NCI-H1048 (cell line): Measurements from ENCODE around the gene HEXIM1.
"Not testable (repeated sequence)": the region's sequence is repeated elsewhere in the genome, so short reads cannot be mapped to it uniquely, and the experiment has no call there.

Source experiments
- DNase-seq: peaks from one replicate; lab custom pipeline; 2025; lab: John Stamatoyannopoulos, UW

HEXIM1 gene

DNA sequence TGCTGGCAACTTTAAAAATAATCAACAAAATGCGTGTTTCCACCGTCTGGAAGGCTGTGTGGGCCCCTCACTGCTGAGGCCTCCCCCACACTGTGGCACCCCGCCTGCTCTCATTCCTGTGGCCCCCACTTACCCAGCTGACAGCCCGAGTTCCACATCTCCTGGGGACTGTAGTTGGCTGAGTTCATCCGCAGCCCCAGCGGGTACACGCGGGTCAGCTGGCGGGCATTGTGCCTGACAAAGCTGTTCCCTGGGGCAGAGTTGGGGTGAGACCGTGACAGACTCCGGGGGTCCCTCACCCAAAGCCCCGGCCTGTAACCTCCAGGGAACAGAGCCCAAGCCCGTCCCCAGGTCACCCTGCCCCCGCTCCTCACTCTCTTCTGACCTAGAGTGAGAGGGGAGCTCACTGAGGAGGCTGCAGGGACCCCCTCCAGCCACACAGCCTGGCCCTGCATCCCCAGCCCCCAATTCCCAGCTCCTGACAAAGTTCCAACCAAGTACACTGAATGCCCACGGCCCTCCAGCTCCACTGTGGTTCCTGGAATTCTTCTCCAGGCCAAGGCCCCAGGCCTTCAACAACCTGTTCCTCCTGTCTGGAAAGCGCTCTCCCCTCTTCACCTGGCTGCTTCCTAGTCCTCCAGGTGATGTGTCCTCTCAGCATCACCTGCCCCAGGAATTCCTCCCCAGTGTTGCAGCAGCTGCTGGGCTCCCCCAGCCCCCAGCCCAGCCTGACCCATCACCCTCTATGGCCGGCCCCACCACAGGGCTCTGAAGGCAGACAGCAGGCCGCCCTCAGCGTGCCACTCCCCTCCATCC lies 34.0 kb upstream of the HEXIM1 start:
- no peak for DNase-seq

DNA sequence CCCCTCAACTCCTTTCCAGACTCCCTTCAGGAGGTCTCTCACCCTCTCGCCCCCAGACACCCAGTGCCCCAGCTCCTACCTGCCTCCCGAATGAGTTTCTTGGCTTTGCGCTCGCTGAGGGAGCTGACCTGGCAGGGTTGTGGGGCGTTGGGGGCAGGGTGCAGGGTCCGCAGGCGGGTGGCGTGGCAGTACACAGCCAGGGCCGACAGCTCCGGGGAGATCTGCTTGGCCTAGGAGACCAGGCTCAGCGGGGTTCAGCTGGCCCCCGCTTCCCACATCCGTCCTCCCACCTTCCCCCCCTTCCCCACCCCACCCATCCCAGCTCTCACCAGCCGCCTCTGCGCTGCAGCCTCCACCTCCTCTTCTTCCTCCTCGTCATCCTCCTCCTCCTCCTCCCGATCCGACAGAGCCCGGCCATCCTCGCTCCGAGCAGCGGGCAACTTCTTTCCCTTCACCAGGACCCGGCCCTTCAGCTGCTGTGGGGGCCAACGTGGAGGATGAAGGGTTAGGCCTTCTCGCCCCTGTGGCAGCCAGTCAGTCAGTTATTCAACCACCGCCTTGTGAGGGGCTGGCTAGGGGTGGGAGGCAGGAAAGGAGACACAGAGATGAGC lies 33.2 kb upstream of the HEXIM1 start:
- DNase-seq = no peak

DNA sequence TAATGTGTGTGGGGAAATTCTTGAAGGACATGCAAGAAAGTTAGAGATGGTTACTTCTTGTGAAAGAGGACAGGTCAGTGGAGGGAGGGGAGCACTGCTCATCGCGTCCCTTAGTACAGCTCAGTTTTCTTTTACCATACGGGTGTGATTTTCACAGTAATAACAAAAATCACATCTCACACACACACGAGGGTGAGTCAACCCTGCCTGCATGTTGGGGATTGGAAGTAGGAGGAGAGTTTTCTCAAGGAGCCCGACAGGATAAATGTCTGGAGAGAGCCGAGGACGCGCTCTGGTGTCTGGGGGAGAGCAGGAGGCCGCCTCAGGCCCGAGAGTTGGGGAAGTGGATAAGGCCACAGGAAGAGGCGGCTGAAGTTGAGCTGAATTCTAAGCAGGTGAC lies 32.4 kb upstream of the HEXIM1 start:
- DNase-seq = no peak

DNA sequence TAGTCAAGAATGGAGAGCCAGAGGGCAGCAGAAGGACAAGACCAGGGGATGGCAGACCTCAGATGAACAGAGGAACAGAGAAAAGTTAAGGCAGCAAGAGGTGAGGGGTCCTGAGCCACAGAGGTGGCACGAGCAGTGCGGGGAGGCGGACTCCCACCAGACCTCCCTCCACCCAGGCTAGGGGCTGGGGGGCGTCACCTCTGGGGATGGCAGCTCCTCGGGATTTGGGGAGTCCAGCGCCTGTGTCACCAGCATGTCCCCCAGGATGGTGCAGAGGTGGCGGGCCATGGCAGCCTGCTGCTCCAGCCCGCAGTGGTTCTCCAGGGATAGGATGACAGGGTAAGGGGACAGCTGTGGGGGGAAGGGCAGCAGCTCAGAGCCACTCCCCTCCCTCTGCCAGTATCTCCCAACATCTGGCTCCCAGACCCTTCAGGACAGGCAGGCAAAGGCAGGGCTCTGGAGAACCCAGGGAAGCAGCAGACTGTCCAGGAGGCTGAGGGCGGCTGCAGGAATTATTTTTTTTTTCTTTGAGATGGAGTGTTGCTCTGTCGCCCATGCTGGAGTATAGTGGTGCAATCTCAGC lies 31.8 kb upstream of the HEXIM1 start:
- no peak for DNase-seq

DNA sequence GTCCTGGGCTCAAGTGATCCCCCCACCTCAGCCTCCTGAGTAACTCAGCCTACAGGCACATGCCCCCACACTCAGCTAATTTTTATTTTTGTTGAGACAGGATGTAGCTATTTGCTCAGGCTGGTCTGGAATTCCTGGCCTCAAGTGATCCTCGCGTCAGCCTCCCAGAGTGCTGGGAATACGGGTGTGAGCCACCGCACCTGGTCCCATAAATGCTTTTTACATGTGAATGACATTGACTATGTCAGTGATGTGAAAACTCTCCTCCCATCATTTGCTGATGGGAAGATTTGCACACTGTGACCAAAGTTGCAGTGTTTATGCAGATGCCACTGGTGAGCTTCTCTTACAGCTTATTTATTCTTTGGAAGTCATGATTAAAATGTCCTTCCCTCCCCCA lies 30.9 kb upstream of the HEXIM1 start:
- DNase-seq = no peak

DNA sequence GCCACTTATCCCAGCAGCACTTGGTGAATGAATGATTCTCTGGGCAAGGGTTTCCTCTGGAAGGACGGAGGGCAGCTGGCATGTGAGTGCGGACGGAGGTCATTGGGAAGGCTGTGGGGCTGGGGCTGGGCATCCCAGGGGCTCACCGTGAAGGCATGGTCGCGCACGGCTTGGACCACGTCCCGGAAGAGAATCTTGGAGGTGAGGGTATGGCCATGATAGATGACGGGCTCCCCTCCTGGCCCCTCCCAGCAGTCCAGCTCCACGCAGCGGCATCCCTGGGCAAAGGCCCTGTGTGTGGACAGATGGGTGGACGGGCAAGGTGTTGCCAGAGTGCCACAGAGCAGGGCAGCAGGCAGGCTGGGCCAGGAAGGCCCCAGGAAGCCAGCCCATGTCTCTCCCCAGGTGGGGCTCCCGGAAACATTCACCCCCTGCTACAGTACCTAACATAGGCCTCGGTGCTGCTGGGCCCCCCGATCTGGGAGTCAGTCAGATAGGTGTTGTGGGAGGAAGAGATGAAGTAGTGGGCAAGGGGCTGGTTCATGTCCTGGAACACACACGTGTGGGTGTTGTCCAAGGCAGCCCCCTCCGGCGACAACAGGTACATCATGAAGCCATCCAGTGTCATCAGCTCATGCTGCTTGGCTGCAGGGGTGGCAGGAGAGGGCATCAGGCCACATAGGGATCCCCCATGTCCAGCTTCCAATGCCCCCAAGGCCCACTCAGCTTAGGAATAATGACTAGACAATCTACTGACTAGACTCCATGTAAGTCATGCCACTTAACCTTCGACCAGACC lies 30.2 kb upstream of the HEXIM1 start:
- DNase-seq = no peak

DNA sequence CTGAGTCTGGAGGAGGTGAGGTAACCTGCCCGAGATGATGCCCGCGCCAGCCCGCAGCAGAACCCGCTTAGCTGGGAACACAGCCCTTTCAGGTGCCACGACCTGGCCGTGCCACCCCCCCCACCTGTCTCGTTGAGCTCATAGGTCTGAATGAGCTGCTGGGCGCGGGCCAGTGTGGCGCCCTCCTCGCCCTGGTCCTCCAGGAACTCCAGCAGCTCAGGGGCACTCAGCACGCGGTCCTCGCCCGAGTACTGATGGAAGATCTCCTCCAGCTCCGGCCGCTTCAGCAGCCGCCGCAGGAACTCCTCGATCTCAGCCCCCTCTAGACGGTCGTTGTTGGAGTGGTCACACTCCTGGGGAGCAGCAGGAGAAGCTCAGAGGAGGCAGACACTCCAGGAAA lies 29.6 kb upstream of the HEXIM1 start:
- no peak for DNase-seq

DNA sequence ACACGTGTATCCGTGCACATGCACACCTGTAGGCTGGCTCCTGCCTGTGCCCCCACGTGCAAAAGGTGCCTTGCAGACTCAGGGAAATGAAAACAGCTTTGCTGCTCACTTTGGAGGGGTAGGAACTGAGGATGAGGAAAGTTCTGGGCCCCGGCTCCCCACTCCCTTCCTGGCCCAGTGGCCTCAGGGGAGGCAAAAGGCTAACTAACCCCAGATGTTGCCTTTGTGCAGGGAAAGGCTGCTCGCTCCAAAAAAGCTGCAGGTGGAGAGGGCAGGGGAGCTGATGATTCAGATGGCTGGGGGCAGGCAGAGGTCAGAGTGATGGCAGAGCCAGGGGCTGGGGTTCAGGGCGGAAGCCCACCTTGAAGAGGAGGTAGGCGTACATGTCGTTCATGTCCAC lies 28.3 kb upstream of the HEXIM1 start:
- DNase-seq = no peak

DNA sequence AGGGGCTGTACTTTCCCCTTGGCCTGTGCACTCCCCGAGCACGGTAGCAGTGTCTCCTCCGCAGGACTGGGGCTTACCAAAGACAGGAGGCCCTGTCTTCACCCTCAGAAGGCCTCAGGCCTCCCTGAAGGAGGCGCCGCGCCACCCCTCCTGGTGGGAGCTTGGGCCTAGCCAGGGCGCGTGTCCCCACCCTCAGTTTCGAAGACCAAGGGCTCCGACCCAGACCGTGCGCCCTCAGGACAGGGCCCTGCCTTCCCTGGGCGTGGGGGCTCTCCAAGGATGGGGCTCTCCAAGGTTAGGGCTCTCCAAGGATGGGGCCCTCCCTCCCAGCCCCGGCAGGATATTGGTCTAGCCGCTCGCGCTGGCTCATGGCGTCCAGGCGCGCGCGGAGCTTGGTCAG lies 27.7 kb upstream of the HEXIM1 start:
- DNase-seq = no peak

DNA sequence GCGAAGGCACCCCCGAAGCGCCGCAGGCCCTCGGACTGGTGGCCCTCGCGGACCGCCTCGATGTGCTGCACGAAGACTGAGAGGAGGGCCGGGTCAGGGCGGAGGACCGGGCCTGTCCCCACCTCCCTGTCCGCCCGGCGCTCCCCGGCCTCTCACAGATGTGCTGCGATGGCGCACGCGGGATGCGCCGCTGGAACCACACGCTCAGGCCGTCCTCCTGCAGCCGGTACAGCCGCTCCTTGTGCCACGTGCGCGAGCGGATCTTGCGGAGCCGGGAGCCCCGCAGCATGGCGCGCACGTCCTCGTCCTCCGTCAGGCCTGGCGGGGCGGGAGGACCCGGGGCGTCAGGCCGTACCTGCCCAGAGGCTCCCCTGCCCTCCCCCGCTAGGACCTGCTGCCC lies 27.2 kb upstream of the HEXIM1 start:
- DNase-seq = no peak

DNA sequence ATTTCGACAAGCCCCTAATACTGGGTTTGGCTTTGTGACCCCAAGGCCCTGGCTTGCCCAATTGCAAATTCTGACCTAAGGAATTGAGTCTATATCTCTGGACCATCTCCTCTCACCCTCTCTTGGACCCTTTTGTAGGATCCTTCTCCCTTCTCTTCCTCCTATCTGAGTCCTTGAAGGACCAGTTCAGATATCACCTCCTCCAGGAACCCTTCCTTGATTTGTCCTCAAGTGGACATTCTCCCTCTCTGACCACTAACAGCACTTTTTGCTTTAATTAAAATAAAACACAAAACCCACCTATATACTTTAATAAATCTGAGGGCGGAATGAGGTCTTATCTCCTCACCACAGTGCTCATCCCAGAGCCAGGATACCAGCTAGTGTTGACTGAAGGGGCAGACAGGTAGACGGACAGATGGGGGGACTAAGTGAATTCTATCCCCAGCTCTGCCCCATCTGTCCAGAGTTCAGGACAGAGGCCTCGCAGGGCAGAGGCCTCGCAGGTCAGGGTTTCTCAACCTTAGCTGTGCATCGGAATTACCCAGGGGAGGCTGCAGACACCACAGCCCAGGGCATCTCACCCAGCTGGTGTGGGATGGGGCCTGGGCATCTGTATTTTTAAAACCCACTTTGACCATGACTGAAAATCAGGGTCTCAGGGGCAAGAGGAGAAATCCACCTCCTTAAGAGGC lies 25.1 kb upstream of the HEXIM1 start:
- no peak for DNase-seq

DNA sequence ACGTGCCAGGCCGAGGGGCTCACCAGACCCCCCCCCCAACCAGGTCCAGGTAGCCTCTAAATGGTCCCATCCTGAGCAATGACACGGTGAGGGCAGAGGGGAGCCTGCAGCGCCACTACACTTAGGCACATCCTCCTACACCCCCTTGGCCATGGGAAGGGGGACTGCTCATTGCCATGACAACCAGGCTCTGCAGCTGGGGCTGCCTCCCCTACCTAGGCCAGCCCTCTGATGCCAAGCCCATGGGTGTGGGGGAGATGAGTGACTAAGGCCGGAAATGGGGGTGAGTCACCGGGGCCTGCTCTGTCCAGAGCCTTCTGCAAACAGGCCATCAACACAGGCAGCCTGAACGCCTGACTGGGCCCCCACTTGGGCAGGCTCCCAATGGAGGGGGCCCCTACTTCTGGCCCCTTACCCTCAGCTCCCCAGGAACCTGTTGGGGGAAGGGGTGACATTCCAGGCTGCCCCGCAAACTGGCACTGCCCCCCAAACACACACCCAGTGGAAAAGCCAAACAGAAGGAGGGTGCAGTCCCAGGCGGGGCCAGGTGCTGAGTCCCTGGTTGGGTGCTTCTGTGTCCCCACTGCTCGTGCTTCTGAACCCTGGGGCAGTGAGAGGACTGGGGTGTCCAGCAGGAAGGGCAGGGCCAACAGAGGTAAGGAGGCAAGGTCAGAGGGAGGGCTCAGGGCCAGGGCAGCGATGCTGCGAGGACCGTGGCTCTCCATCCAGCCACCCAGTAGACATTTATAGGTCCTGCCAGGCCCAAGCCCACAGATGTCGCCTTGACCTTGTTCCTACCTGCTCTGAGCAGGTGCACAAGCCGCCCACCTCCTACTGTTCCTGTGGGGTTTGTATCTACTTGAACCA lies 24.1 kb upstream of the HEXIM1 start:
- no peak for DNase-seq

DNA sequence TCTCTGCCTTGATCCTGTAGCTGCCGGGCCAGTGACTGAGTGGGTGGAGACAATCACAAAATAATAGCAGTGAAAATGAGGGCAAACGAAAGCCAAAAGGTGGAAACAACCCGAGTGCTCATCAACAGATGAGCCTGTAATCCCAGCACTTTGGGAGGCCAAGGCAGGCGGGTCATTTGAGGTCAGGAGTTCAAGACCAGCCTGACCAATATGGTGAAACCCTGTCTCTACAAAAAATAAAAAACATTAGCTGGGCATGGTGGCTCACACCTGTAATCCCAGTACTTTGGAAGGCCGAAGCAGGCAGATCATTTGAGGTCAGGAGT lies 23.5 kb upstream of the HEXIM1 start:
- not testable (repeated sequence) for DNase-seq

DNA sequence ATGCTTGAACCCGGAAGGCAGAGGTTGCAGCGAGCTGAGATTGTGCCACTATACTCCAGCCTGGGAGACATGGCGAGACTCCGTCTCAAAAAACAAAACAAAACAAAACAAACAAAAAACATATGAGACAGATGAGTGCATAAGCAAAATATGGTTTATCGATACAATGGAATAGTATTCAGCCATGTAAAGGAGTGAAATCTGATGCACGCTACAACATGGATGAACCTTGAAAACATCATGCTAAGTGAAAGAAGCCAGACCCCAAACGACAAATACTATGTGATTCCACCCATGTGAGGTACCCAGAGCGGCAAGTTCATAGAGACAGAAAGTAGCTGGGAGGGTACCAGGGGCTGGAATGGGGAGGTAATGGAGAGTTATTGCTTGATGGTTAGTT lies 22.8 kb upstream of the HEXIM1 start:
- DNase-seq = no peak

DNA sequence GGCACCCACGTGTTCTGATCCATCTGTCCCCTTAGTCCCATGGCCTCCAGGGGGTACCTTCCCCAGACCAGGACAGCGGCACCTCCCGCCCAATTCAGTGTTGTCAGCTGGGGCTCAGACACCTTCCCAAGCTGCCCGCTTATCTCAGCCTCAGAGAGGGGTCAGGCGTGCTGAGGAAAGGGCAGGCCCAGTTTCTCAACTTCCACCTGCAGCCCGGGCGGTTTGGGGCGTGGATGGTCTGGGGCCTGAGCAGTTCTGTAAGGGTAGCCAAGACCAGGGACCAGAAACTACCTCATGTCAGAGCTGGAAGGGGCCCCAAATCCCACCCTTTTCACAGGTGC lies 21.1 kb upstream of the HEXIM1 start:
- no peak for DNase-seq

DNA sequence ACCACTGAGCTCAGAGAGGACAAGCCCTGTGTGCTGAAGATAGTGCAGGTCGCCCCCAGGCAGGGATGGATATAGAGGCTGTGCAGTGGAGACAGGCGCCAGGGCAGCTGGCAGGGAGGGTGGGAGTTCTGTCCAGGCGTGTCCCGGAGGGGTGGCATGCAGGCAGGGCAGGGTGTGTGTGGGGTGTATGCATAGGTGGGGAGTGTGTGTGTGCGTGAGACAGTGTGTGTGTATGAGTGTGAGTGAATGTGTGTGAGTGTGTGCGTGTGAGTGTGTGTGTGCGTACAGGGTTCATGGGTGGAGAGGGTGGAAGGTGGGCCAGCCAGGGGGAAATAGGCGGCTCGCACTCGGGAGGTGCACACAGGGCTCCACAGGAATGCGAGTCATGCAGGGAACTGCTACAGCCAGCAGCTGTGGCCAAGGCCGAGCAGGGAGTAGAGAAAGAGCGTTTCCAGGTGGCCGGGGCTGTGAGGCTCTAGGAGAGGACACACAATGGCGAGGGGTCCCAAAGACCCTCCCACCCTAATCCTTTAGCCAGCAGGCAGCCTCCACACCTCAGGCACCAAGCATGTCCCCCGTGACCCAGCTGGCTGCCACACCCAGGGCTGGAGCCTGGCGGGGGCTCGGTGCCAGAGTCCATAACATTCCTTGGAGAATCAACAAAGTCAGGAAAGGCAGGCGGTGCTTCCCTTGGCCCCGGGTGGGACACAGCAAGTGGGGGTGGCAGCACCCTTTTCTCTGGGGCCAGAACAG lies 20.6 kb upstream of the HEXIM1 start:
- DNase-seq = no peak

DNA sequence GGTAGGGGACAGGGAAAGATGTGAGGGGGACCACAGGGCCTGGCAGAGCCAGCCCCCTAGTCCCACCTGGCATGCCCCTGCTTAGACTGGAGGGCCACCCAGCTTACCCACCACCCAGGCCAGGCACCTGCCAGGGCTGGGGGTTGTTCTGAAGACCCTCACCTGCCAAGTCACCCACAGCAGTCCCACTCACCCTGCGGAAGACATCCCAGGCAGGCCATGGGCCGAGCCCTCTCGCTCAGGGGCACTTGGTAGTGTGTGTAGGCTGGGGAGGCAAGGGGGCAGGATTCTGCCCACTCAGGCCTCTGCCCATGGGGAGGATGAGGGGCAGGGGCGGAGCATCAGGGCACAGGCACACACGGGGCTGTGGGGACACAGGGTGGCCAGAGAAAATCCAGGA lies 19.9 kb upstream of the HEXIM1 start:
- no peak for DNase-seq

DNA sequence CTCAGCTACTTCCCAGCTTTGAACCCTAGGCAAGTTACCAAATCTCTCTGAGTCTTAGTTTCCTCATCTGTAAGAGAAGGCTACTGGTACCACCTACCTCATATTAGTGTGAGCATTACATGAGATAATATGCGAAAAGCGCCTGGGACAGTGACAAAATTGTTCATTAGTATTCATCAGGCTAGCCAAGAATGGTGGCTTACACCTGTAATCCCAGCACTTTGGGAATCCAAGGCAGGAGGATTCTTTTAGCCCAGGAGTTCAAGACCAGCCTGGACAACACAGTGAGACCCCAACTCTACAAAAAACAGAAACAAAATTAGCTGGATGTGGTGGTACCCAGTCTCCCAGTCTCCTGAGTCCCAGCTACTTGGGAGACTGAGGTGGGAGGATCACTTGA lies 19.3 kb upstream of the HEXIM1 start:
- no peak for DNase-seq

DNA sequence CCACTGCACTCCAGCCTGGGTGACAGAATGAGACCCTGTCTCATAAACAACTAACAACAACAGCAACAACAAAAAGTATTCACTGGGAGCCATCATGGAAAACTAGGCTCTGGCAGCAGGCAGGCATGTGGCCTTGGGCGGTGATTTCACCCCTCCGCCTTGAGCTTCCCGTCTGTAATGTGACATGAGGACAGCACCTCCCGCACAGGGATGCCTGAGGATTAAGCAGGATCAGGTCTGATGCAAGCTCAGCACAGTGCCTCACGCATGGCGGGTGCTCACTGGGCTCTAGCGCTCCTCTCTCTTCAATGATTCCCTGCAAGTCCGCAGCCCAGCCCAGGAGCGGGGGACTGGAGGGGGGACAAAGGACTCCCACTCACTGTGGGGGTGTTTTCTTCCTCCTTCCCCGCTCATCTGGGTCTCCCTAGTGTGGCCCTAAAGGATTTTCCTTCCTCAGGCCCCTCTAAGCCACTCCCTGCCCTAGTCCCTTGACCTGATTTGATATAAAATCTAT lies 18.8 kb upstream of the HEXIM1 start:
- no peak for DNase-seq

DNA sequence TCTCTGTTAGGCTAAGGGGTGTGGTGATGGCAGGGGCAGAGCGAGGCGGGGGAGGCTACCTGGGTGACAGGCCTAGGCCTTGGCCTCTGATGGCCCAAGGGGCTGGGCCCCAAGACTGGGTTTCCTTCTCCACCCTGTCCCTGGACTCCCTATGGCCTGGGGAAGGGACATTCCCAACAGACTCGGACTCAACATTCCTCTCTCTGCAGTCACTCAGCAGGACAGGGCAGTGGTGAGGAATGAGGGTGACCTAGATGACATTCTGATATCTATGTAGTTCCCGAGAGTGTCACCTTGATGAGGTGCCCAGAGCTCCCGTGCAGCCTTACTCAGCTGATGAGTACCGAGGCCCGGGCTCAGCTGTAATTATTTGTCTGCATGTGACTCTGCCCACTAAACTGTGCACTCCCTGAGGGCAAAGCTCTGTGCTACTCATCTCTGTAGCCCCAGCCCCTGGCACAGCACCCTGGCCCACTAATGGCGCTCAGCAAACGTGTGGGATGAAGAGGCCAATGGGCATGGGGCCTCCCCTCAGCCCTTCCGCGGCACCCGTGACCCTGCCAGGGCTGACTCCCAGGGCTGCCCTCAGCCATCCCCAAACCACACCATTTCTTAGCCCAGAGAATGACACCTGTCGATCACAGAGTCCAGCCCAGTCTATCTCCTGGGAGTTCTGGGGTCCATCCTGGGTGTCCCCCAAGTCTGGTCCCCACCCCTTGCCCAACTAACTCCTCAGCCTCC lies 18.2 kb upstream of the HEXIM1 start:
- no peak for DNase-seq
